HFF-Myc (cell line): Measurements from ENCODE around the gene MAP3K10.

Experiments
- DNase-seq: peaks from one replicate; pipeline ENCODE4 v3.0.0-alpha.2; 2011; ENCODE audit warnings: low read depth; ENCODE audit errors: extremely low read depth
- H3K4me3 ChIP-seq: replicated peaks from 2 replicates; pipeline ENCODE4 v1.5.1; 2011; ENCODE audit warnings: low read depth, mild to moderate bottlenecking, control low read depth, low read length
- CTCF ChIP-seq: IDR thresholded peaks from 2 replicates; pipeline ENCODE4 v1.5.1; 2012; ENCODE audit warnings: mild to moderate bottlenecking, low read depth, low read length, control low read depth; ENCODE audit errors: missing control alignments

Gene MAP3K10

GRCh38 chr19:40244579-40245317 is 53.5 kb downstream of the MAP3K10 start:
- TF ChIP-seq CTCF: no peak
- no peak for DNase-seq
- H3K4me3 ChIP-seq: no peak overlapping the region

- DNase-seq: no peak
- TF ChIP-seq CTCF: no peak
- no peak overlapping the region for H3K4me3 ChIP-seq
Observed at GRCh38 chr19:40245506-40246128, 54.4 kb downstream of the MAP3K10 start.

GRCh38 chr19:40246292-40247073 is 55.3 kb downstream of the MAP3K10 start:
- TF ChIP-seq CTCF: no peak
- H3K4me3 ChIP-seq: no peak overlapping the region
- no peak for DNase-seq

DNA sequence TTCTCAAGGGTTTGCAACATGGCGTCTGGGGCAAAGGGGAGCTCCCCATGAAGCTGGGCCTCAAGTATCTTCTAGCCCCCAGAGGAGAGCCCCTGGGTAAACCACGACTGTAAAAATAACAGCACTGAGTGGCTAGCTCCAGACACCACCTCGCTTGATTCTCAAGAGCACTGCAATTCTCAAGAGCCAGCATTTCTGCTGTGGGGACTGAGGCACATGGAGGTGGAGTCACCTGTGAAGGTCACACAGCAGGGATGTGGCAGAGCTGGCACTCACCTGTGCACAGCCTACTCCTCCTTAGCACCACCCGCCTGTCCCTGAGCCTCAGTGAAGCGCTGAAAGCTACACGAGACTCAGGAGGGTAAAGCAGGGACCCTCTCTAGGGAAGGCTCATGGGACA is 56.0 kb downstream of the MAP3K10 start:
- no peak overlapping the region for H3K4me3 ChIP-seq
- no peak for DNase-seq
- no peak for TF ChIP-seq CTCF

DNA sequence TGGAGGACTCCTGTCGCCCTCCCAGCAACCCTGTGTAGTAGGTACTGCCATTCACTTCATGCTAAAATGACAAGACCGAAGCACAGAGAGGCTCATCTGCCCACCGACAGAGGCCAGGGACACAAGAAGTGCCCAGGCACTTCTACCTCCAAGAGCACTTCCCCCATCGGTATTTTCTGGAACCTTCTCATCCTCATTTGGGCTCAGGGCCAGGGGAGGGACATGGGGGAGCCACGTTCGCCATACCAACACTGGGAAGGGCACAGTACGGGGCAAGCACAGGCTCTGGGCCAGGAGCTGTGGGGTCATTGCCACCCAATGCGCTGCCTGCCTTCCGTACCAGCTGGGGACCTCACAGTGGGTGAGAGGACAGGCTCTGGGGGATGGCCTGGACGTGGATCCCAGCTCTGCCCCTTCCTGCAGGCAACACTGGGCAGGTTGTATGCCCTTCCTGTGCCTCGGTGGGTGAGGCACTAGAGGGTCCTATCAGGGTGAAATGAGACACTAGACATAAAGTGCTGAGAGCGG is 56.6 kb downstream of the MAP3K10 start:
- no peak for TF ChIP-seq CTCF
- H3K4me3 ChIP-seq: no peak overlapping the region
- no peak for DNase-seq

- H3K4me3 ChIP-seq: no peak overlapping the region
- TF ChIP-seq CTCF: no peak
- no peak for DNase-seq
Observed at GRCh38 chr19:40249201-40249600, 58.0 kb downstream of the MAP3K10 start.
